Neural cell (in vitro differentiated cells): Measurements from ENCODE around the gene ALDH3B2. TPM values are rescaled to one million over a fixed set of nuclear protein-coding genes. Genes with fewer than 3 reads are reported as not detected.

Source experiments
- H2AFZ ChIP-seq: fragments of 200-600, 300-800 bp; sonication (generic), shearing (Covaris generic); 2 replicates; pipeline ENCODE4 v1.6.0; 2014; ENCODE audit warnings: low read depth, mild to moderate bottlenecking, antibody characterized with exemption, low read length, moderate library complexity
- H3F3A ChIP-seq: fragments of 200-600 bp; shearing (Covaris generic); 2 replicates; pipeline ENCODE4 v1.6.1; 2016; ENCODE audit warnings: mild to moderate bottlenecking, moderate library complexity, mixed read lengths, antibody characterized with exemption, low read length; ENCODE audit not compliant: insufficient read depth, poor library complexity, severe bottlenecking
- H3K27ac ChIP-seq: fragments of 200-600, 300-800 bp; sonication (generic), shearing (Covaris generic); 2 replicates; pipeline ENCODE4 v1.5.1; 2014; ENCODE audit warnings: mild to moderate bottlenecking, low read length, moderate library complexity
- H3K27me3 ChIP-seq: fragments of 300-800, 200-600 bp; sonication (generic), shearing (Covaris generic); 2 replicates; pipeline ENCODE4 v1.6.0; 2014; ENCODE audit warnings: mild to moderate bottlenecking, low read depth, low read length, moderate library complexity; ENCODE audit not compliant: insufficient read depth
- H3K36me3 ChIP-seq: fragments of 300-800, 200-600 bp; sonication (generic), shearing (Covaris generic); 2 replicates; pipeline ENCODE4 v1.5.1; 2014; ENCODE audit warnings: mild to moderate bottlenecking, antibody characterized with exemption, low read length, moderate library complexity; ENCODE audit not compliant: insufficient read depth
- H3K4me2 ChIP-seq: fragments of 300-800, 200-600 bp; sonication (generic), shearing (Covaris generic); 2 replicates; pipeline ENCODE4 v1.6.0; 2014; ENCODE audit warnings: mild to moderate bottlenecking, low read length
- H3K4me3 ChIP-seq: fragments of 300-800, 200-600 bp; sonication (generic), shearing (Covaris generic); 2 replicates; pipeline ENCODE4 v1.5.1; 2014; ENCODE audit warnings: mild to moderate bottlenecking, low read length, moderate library complexity
- H3K79me2 ChIP-seq: fragments of 200-600 bp; shearing (Covaris generic); replicated peaks from 2 replicates; pipeline ENCODE4 v1.6.0; 2014; ENCODE audit warnings: mild to moderate bottlenecking, low read length, moderate library complexity; ENCODE audit not compliant: insufficient read depth
- H3K9ac ChIP-seq: fragments of 300-800, 200-600 bp; sonication (generic), shearing (Covaris generic); 2 replicates; pipeline ENCODE4 v1.6.1; 2016; ENCODE audit warnings: mild to moderate bottlenecking, low read length, mixed read lengths
- H3K9me2 ChIP-seq: fragments of 200-600 bp; shearing (Covaris generic); 2 replicates; pipeline ENCODE4 v1.6.1; 2016; ENCODE audit warnings: mild to moderate bottlenecking, low read length, mixed read lengths; ENCODE audit not compliant: insufficient read depth
- H3K9me3 ChIP-seq: fragments of 200-600, 300-800 bp; sonication (generic), shearing (Covaris generic); 2 replicates; pipeline ENCODE4 v1.6.1; 2016; ENCODE audit warnings: mild to moderate bottlenecking, mixed run types, low read length, moderate library complexity, mixed read lengths
- H4K20me1 ChIP-seq: fragments of 200-600 bp; shearing (Covaris generic); 2 replicates; pipeline ENCODE4 v1.6.1; 2016; ENCODE audit warnings: mild to moderate bottlenecking, mixed run types; ENCODE audit not compliant: insufficient read depth
- EP300 ChIP-seq: fragments of 450-650 bp; conservative IDR thresholded peaks from 2 replicates; pipeline ENCODE4 v1.6.1; 2014; ENCODE audit warnings: antibody characterized with exemption, mild to moderate bottlenecking, moderate library complexity; ENCODE audit not compliant: poor library complexity, severe bottlenecking
- EZH2 ChIP-seq: fragments of 200-600, 300-800 bp; shearing (Covaris generic), sonication (generic); IDR thresholded peaks from 2 replicates; pipeline ENCODE4 v1.6.1; 2014; ENCODE audit warnings: antibody characterized with exemption, low read length, borderline replicate concordance, mild to moderate bottlenecking; ENCODE audit not compliant: insufficient read depth, poor library complexity, severe bottlenecking
- MXI1 ChIP-seq: fragments of 450-650 bp; conservative IDR thresholded peaks from 2 replicates; pipeline ENCODE4 v1.6.1; 2014; ENCODE audit warnings: antibody characterized with exemption, mild to moderate bottlenecking; ENCODE audit not compliant: poor library complexity, severe bottlenecking
- POLR2AphosphoS5 ChIP-seq: IDR thresholded peaks from 2 replicates; pipeline ENCODE4 v1.6.1; 2012
- RAD21 ChIP-seq: fragments of 450-650 bp; conservative IDR thresholded peaks from 2 replicates; pipeline ENCODE4 v1.6.1; 2014; ENCODE audit warnings: antibody characterized with exemption, mild to moderate bottlenecking, moderate library complexity
- SMC3 ChIP-seq: fragments of 450-650 bp; conservative IDR thresholded peaks from 2 replicates; pipeline ENCODE4 v1.6.1; 2014; ENCODE audit warnings: antibody characterized with exemption, mild to moderate bottlenecking, moderate library complexity; ENCODE audit not compliant: poor library complexity
- TAF1 ChIP-seq: IDR thresholded peaks from 2 replicates; pipeline ENCODE4 v1.6.1; 2012; ENCODE audit warnings: low read depth
- polyA plus RNA-seq: library from polyadenylated mRNA; depleted of rRNA; stranded (reverse); fragments of >200 nt; gene quantifications from 2 replicates; pipeline ENCODE4 v1.2.3, GENCODE V29; 2014
- small RNA-seq, 3 experiments: library from RNA; depleted of rRNA; stranded (forward); fragments of <200 nt; gene quantifications; one replicate each; pipeline ENCODE3, GENCODE V24; 2012
- TF ChIP-seq, protein P1 (sequence below): IDR thresholded peaks from 2 replicates; pipeline ENCODE4 v1.6.1; 2012; ENCODE audit warnings: borderline replicate concordance
- TF ChIP-seq, protein P2 (sequence below): fragments of 450-650 bp; IDR thresholded peaks from 2 replicates; pipeline ENCODE4 v1.5.1; 2014; ENCODE audit warnings: antibody characterized with exemption, mild to moderate bottlenecking, moderate library complexity; ENCODE audit not compliant: poor library complexity, severe bottlenecking

Gene ALDH3B2
- polyA plus RNA-seq, 1 donor from 2014 or later: not detected

DNA sequence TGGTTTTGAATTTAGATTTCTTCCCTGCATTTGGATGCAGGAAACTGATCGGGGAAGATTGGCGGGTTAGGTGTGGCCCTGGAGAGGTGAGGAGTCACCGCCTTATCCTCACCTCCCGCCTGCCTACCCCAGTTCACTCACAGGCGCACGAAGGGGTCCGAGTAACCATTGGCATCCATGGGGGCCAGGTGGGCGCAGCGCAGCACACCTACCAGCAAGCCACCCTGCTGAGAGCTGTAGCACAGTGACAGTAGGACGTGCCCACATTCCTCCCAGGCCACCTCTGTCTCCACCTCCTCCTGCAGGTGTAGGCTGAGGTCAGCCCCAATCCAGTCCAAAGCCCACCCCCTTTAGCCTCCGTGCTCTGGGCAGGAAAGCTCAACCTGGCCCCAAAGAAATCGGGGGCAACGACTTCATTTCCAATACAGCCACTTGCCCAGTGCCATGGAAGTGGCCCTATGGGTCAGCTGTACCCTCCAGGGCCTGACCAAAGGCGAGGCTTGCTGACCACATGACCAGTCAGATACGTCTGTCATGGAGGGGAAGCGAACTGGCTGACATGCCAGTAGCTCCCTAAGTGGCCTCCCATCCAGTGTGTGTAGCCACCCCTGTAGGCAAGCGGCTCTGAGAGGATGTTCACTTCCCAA, 61.0 kb downstream of the ALDH3B2 start:
- no peak overlapping the region for H3K27ac ChIP-seq
- no peak overlapping the region for H3K4me2 ChIP-seq

DNA sequence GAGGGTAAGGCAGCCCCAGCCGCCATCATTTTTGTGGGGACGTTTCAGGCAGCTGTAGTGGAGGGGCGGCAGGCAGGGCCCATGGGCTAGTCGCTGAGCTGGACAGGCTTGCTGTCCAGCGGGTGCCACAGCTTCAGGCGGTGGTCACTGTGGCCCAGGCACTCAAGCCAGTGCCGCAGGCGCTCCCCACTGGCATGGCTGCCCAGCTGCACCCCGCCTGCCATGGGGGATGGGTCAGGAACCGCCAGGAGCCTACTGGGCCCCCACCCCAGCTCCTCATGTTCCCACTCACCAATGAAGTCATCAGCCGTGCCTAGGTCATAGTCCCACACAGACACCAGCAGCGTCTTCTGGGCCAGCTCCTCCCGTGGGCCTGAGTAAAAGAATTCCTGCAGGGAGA, 61.7 kb downstream of the ALDH3B2 start:
- TF ChIP-seq MXI1 (no peak), SMC3 (no peak), EZH2 (no peak)
- TF ChIP-seq, protein P1, sequence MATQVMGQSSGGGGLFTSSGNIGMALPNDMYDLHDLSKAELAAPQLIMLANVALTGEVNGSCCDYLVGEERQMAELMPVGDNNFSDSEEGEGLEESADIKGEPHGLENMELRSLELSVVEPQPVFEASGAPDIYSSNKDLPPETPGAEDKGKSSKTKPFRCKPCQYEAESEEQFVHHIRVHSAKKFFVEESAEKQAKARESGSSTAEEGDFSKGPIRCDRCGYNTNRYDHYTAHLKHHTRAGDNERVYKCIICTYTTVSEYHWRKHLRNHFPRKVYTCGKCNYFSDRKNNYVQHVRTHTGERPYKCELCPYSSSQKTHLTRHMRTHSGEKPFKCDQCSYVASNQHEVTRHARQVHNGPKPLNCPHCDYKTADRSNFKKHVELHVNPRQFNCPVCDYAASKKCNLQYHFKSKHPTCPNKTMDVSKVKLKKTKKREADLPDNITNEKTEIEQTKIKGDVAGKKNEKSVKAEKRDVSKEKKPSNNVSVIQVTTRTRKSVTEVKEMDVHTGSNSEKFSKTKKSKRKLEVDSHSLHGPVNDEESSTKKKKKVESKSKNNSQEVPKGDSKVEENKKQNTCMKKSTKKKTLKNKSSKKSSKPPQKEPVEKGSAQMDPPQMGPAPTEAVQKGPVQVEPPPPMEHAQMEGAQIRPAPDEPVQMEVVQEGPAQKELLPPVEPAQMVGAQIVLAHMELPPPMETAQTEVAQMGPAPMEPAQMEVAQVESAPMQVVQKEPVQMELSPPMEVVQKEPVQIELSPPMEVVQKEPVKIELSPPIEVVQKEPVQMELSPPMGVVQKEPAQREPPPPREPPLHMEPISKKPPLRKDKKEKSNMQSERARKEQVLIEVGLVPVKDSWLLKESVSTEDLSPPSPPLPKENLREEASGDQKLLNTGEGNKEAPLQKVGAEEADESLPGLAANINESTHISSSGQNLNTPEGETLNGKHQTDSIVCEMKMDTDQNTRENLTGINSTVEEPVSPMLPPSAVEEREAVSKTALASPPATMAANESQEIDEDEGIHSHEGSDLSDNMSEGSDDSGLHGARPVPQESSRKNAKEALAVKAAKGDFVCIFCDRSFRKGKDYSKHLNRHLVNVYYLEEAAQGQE: no peak
- Histone ChIP-seq H3K9me2 (no peaks in the 10 kb centered on the region), H3K27me3 (no peaks in the 10 kb centered on the region), H3K27ac (no peak overlapping the region), H3K36me3 (no peaks in the 10 kb centered on the region), H4K20me1 (no peaks in the 10 kb centered on the region), H2AFZ (no peak overlapping the region), H3K9me3 (no peaks in the 10 kb centered on the region), H3K9ac (no peak overlapping the region), H3F3A (no peaks in the 10 kb centered on the region), H3K79me2 (peaks cover under 1% of the 10 kb centered on the region), H3K4me3 (no peak overlapping the region), H3K4me2 (no peak overlapping the region)

More for the DNA sequence above, 61.0 kb downstream of the ALDH3B2 start:
- Histone ChIP-seq H3K9ac (no peak overlapping the region), H3K4me3 (no peak overlapping the region), H3K9me3 (no peaks in the 10 kb centered on the region), H3F3A (no peaks in the 10 kb centered on the region), H4K20me1 (no peaks in the 10 kb centered on the region), H3K9me2 (no peaks in the 10 kb centered on the region), H3K27me3 (no peaks in the 10 kb centered on the region), H3K36me3 (no peaks in the 10 kb centered on the region), H2AFZ (no peak overlapping the region), H3K79me2 (no peaks in the 10 kb centered on the region)
- TF ChIP-seq, protein P1: no peak
- TF ChIP-seq, protein P2, sequence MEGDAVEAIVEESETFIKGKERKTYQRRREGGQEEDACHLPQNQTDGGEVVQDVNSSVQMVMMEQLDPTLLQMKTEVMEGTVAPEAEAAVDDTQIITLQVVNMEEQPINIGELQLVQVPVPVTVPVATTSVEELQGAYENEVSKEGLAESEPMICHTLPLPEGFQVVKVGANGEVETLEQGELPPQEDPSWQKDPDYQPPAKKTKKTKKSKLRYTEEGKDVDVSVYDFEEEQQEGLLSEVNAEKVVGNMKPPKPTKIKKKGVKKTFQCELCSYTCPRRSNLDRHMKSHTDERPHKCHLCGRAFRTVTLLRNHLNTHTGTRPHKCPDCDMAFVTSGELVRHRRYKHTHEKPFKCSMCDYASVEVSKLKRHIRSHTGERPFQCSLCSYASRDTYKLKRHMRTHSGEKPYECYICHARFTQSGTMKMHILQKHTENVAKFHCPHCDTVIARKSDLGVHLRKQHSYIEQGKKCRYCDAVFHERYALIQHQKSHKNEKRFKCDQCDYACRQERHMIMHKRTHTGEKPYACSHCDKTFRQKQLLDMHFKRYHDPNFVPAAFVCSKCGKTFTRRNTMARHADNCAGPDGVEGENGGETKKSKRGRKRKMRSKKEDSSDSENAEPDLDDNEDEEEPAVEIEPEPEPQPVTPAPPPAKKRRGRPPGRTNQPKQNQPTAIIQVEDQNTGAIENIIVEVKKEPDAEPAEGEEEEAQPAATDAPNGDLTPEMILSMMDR: no peak
- no peak for TF ChIP-seq SMC3
- no peak for TF ChIP-seq POLR2AphosphoS5
- TF ChIP-seq EZH2: no peak
- no peak for TF ChIP-seq RAD21
- TF ChIP-seq MXI1: no peak
- TF ChIP-seq EP300: no peak
- TF ChIP-seq TAF1: no peak

Small RNA genes within 50 kb of the gene (small RNA-seq; reads per million reads assigned to genes)
- 0.33 to 13.5 (median 4.0) reads per million in 3 experiments for gene RPL37P2

Other genes starting within 250 kb of the ALDH3B2 start
- 92.8 and 95.0 TPM in 2 replicates for gene RPS6KB2, start 246.1 kb downstream of the ALDH3B2 start, polyA plus RNA-seq
- gene PTPRCAP, start 236.9 kb downstream of the ALDH3B2 start, polyA plus RNA-seq: 1.7 and 3.4 TPM in 2 replicates
- gene CORO1B, start 231.1 kb downstream of the ALDH3B2 start, polyA plus RNA-seq: 56.7 and 72.3 TPM in 2 replicates
- not detected in 2 replicates for gene GPR152, start 221.9 kb downstream of the ALDH3B2 start, polyA plus RNA-seq
- not detected in 2 replicates for gene CABP4, start 219.3 kb downstream of the ALDH3B2 start, polyA plus RNA-seq
- 50.3 and 61.9 TPM in 2 replicates for gene TMEM134, start 205.4 kb downstream of the ALDH3B2 start, polyA plus RNA-seq
- gene AIP, start 191.6 kb downstream of the ALDH3B2 start, polyA plus RNA-seq: 83.9 and 121 TPM in 2 replicates
- gene PITPNM1, start 169.3 kb downstream of the ALDH3B2 start, polyA plus RNA-seq: 25.8 and 37.2 TPM in 2 replicates
- gene CDK2AP2, start 166.5 kb downstream of the ALDH3B2 start, polyA plus RNA-seq: 18.1 and 22.4 TPM in 2 replicates
- gene CABP2, start 151.2 kb downstream of the ALDH3B2 start, polyA plus RNA-seq: not detected in 2 replicates
- gene GSTP1, start 90.8 kb downstream of the ALDH3B2 start, polyA plus RNA-seq: 94.6 and 114 TPM in 2 replicates
- gene NDUFV1, start 67.7 kb downstream of the ALDH3B2 start, polyA plus RNA-seq: 393 and 421 TPM in 2 replicates
- 2.9 TPM in 1 of 2 replicates, not detected in the other for gene NUDT8, start 44.7 kb downstream of the ALDH3B2 start, polyA plus RNA-seq
- gene TBX10, start 34.9 kb downstream of the ALDH3B2 start, polyA plus RNA-seq: not detected in 2 replicates
- not detected in 2 replicates for gene ACY3, start 23.9 kb downstream of the ALDH3B2 start, polyA plus RNA-seq